GM06990 (cell line): ENCODE results near the gene BST1.
"Not testable (repeated sequence)": the region's sequence is repeated elsewhere in the genome, so short reads cannot be mapped to it uniquely, and the experiment has no call there.

Experiments used
- DNase-seq: peaks from one replicate; pipeline ENCODE4 v3.0.0-alpha.2; 2011; ENCODE audit not compliant: insufficient read length; ENCODE audit errors: extremely low read depth
- H3K27me3 ChIP-seq: replicated peaks from 2 replicates; pipeline ENCODE4 v1.6.0; 2011; ENCODE audit warnings: low read length; ENCODE audit not compliant: control insufficient read depth, insufficient read depth
- H3K36me3 ChIP-seq: 2 replicates; pipeline ENCODE4 v1.5.1; 2011; ENCODE audit warnings: low read length; ENCODE audit not compliant: control insufficient read depth, insufficient read depth
- H3K4me3 ChIP-seq: replicated peaks from 2 replicates; pipeline ENCODE4 v1.5.1; 2011; ENCODE audit warnings: low read depth, mild to moderate bottlenecking, control low read depth, low read length
- TF ChIP-seq, protein P1 (sequence below): IDR thresholded peaks from 2 replicates; pipeline ENCODE4 v1.5.1; 2011; ENCODE audit warnings: low read length, control low read depth, mild to moderate bottlenecking, inconsistent platforms; ENCODE audit not compliant: insufficient read depth, poor library complexity, severe bottlenecking

Gene BST1

GRCh38 chr4:15758294-15758693 is 55.4 kb downstream of the BST1 start:
- Histone ChIP-seq H3K36me3 (no peaks in the 10 kb centered on the region), H3K4me3 (no peak overlapping the region), H3K27me3 (no peaks in the 10 kb centered on the region)
- DNase-seq, result no peak
- TF ChIP-seq, protein P1, sequence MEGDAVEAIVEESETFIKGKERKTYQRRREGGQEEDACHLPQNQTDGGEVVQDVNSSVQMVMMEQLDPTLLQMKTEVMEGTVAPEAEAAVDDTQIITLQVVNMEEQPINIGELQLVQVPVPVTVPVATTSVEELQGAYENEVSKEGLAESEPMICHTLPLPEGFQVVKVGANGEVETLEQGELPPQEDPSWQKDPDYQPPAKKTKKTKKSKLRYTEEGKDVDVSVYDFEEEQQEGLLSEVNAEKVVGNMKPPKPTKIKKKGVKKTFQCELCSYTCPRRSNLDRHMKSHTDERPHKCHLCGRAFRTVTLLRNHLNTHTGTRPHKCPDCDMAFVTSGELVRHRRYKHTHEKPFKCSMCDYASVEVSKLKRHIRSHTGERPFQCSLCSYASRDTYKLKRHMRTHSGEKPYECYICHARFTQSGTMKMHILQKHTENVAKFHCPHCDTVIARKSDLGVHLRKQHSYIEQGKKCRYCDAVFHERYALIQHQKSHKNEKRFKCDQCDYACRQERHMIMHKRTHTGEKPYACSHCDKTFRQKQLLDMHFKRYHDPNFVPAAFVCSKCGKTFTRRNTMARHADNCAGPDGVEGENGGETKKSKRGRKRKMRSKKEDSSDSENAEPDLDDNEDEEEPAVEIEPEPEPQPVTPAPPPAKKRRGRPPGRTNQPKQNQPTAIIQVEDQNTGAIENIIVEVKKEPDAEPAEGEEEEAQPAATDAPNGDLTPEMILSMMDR, result no peak

DNA sequence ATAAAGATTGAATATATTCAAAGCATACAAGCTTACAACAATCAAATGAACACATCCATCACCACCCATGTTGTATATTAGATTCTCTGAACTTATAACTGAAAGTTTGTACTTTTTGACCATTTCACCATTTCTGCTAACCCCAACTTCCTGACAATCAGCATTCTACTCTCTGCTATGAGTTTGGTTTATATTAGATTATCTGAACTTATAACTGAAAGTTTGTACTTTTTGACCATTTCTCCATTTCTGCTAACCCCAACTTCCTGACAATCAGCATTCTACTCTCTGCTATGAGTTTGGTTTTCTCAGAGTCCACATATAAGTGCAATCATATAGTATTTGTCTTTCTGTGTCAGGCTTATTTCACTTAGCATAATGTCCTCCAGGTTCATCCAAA is 59.6 kb downstream of the BST1 start:
- DNase-seq, H3K27me3 ChIP-seq, H3K4me3 ChIP-seq, H3K36me3 ChIP-seq: not testable (repeated sequence)

GRCh38 chr4:15765391-15765790 is 62.5 kb downstream of the BST1 start:
- Histone ChIP-seq H3K4me3 (no peak overlapping the region), H3K27me3 (no peaks in the 10 kb centered on the region; the same call in 1 of the 2 replicates), H3K36me3 (no peaks in the 10 kb centered on the region)
- TF ChIP-seq, protein P1, result no peak
- DNase-seq, result no peak

DNA sequence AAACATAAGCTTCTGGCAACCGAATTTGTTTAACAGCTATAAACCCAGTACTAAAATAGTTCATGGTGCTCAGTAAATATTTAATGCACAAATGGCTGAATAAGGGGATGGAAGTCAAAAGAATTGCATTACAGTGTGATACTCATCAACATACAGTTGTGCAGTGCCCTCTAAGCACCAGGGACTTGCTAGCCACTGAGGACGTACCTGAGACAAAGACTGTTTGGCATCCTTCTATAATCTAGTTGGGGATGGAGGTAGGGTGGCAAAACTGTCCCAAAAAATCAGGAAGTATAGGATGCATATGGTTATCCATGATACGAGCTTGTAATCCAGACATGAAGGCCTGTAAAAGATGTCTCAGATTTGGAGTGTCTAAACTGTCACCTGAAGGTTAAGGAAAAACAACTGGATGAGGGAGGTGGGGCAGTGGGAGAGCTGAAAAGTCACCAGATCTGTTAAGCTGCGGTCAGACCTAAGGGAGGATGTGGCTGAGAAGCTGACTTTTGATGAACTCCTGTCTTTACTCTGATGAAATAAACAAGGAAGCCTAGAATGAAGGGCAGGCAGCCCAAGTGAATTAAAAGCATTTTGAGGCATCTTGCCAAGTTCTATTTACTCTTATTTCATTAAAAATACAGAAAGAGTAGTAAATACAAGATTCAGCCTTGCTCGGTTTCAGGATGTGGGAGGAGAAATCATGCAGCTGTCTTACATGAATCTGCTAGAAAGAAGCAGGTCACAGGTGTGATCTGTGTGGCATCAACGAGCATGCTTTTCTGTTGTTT is 63.2 kb downstream of the BST1 start:
- no peak for DNase-seq
- Histone ChIP-seq H3K36me3 (no peaks in the 10 kb centered on the region), H3K27me3 (no peaks in the 10 kb centered on the region; the same call in 1 of the 2 replicates), H3K4me3 (no peak overlapping the region)
- TF ChIP-seq, protein P1, result no peak

GRCh38 chr4:15766821-15767220 is 64.0 kb downstream of the BST1 start:
- TF ChIP-seq, protein P1, result no peak
- H3K4me3 ChIP-seq, result no peak overlapping the region
- no peaks in the 10 kb centered on the region; the same call in 1 of the 2 replicates for H3K27me3 ChIP-seq
- no peaks in the 10 kb centered on the region for H3K36me3 ChIP-seq
- DNase-seq, result no peak

DNA sequence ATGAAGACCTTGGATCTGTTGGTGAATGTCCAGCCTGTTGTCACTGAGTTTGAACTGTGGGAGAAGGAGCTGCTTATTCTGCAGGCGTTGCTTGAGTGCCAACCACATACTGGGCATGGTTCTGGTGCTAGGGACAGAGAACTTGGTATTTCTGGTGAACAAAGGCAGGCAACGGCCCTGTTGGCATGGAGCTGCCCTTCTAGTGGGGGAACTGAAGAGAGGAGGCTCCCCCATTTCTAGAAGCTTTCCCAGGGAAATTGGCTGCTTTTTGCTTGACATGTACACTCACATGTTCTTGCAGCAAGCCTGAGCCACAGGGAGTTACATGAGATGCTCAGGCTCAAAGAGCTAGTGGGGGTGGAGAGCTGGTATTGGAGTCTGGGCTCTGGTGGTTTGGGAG is 66.3 kb downstream of the BST1 start:
- H3K27me3 ChIP-seq, result no peaks in the 10 kb centered on the region; the same call in 1 of the 2 replicates
- no peak overlapping the region for H3K4me3 ChIP-seq
- no peak for DNase-seq
- TF ChIP-seq, protein P1, result no peak
- H3K36me3 ChIP-seq, result no peaks in the 10 kb centered on the region
